DND-41 (cell line): Measurements from ENCODE around the gene ANKRD6.

Experiments
- CTCF ChIP-seq: IDR thresholded peaks from 2 replicates; pipeline ENCODE4 v1.5.1; 2012; ENCODE audit warnings: borderline replicate concordance, low read length, moderate library complexity, mild to moderate bottlenecking; ENCODE audit not compliant: poor library complexity, severe bottlenecking; ENCODE audit errors: extremely low read depth
- EZH2 ChIP-seq: IDR thresholded peaks from 3 replicates; pipeline ENCODE4 v1.6.1; 2012; ENCODE audit warnings: borderline replicate concordance, low read depth, mild to moderate bottlenecking, moderate library complexity, low read length, inconsistent platforms; ENCODE audit not compliant: severe bottlenecking

- TF ChIP-seq CTCF (no peak), EZH2 (no peak)
Observed at GRCh38 chr6:89581689-89582088, 148.7 kb downstream of the ANKRD6 start.
